HUES64 (cell line): ENCODE data around the gene CAMKMT.

Experiments used
- H3K27ac ChIP-seq: 2 replicates; pipeline ENCODE4 v1.7.0; 2013; ENCODE audit warnings: low read depth, low read length, inconsistent platforms
- H3K27me3 ChIP-seq: 2 replicates; pipeline ENCODE4 v1.6.1; 2013; ENCODE audit warnings: mild to moderate bottlenecking, low read length; ENCODE audit not compliant: insufficient read depth
- H3K36me3 ChIP-seq: 2 replicates; pipeline ENCODE4 v1.6.1; 2013; ENCODE audit warnings: mild to moderate bottlenecking, low read length; ENCODE audit not compliant: insufficient read depth
- H3K4me1 ChIP-seq: 2 replicates; pipeline ENCODE4 v1.6.1; 2013; ENCODE audit warnings: mild to moderate bottlenecking, low read length, moderate library complexity; ENCODE audit not compliant: insufficient read depth
- H3K4me3 ChIP-seq: 2 replicates; pipeline ENCODE4 v1.5.1; 2013; ENCODE audit warnings: mild to moderate bottlenecking, low read length, moderate library complexity
- H3K9ac ChIP-seq: 2 replicates; pipeline ENCODE4 v1.6.1; 2013; ENCODE audit warnings: mild to moderate bottlenecking, low read depth, low read length
- H3K9me3 ChIP-seq: 2 replicates; pipeline ENCODE4 v1.6.1; 2013; ENCODE audit warnings: low read depth, low read length; ENCODE audit not compliant: insufficient read depth
- WGBS: fragments of 150-250, 120-280 bp; methylation state at CpG from one replicate; pipeline ENCODE4 v1.1.7; 2013; ENCODE audit warnings: missing lambda C conversion rate; 5-methylcytosine and 5-hydroxymethylcytosine counted together

The CAMKMT gene

DNA sequence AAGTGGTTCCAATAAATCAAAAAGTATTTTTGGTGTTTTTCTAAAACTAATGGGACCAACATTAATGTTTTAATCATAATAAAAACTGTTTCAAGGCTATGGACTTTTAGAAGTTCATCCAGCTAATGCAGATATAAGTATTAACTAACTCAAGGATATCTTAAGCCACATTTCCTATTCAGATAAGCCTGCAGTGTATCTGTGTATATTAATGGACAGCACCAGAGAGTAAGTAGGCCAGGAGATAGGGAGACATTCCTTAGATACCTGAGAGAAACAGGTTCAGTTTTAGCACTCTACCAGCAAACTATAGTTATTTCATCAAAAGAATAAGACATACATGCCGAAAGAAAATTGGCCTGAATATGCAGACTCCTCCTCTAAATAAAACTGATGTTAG, 27.8 kb upstream of the CAMKMT start:
- Histone ChIP-seq H3K9ac (no peak overlapping the region), H3K27ac (no peak overlapping the region), H3K36me3 (peaks cover 61% of the 10 kb centered on the region), H3K4me1 (peaks cover 3% of the 10 kb centered on the region; the same call in 1 of the 2 replicates), H3K4me3 (no peak overlapping the region), H3K9me3 (no peaks in the 10 kb centered on the region), H3K27me3 (no peaks in the 10 kb centered on the region)
- WGBS: 98% methylated on average over 1 of the region's 1 CpG

GRCh38 chr2:44335806-44336538, 25.8 kb upstream of the CAMKMT start:
- Histone ChIP-seq H3K4me3 (no peak overlapping the region), H3K27me3 (no peaks in the 10 kb centered on the region), H3K27ac (no peak overlapping the region), H3K36me3 (peaks cover 64% of the 10 kb centered on the region), H3K9me3 (no peaks in the 10 kb centered on the region), H3K9ac (no peak overlapping the region), H3K4me1 (no peaks in the 10 kb centered on the region)
- 90% methylated on average over 1 of the region's 2 CpGs for WGBS

DNA sequence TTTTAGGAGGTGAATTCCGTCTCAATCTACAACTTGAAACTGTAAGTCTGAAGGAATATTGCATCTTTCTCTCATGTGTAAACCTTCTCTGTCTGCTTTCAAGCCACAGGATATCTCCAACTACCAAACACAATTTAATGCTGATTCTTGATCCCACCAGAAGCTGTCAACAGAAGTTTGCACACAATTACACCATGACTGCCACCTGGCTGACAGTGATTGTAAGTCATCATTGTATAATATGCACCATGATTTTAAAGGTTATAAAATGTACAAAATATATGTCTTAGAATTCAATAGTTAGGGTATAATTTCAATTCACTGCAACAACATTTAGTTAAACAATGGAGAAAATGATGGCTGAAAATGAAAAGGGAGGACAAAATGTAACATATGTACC, 18.9 kb upstream of the CAMKMT start:
- Histone ChIP-seq H3K27ac (no peak overlapping the region), H3K27me3 (no peaks in the 10 kb centered on the region), H3K36me3 (peaks cover 72% of the 10 kb centered on the region), H3K4me3 (no peak overlapping the region), H3K4me1 (no peaks in the 10 kb centered on the region), H3K9ac (no peak overlapping the region), H3K9me3 (no peaks in the 10 kb centered on the region)
- 95% methylated on average over 1 of the region's 1 CpG for WGBS

GRCh38 chr2:44347526-44347925, 14.2 kb upstream of the CAMKMT start:
- H3K36me3 ChIP-seq: peaks cover 28% of the 10 kb centered on the region
- no peak overlapping the region for H3K27ac ChIP-seq
- no peaks in the 10 kb centered on the region for H3K9me3 ChIP-seq
- H3K4me1 ChIP-seq: peaks cover 14% of the 10 kb centered on the region; the same call in 1 of the 2 replicates
- WGBS: no CpG with 5 or more reads among the region's 2 CpGs
- H3K4me3 ChIP-seq: no peak overlapping the region
- H3K27me3 ChIP-seq: no peaks in the 10 kb centered on the region
- H3K9ac ChIP-seq: no peak overlapping the region

GRCh38 chr2:44348400-44348799, 13.3 kb upstream of the CAMKMT start:
- H3K9me3 ChIP-seq: no peaks in the 10 kb centered on the region
- peaks cover 14% of the 10 kb centered on the region; the same call in 1 of the 2 replicates for H3K4me1 ChIP-seq
- H3K4me3 ChIP-seq: no peak overlapping the region
- no peaks in the 10 kb centered on the region for H3K27me3 ChIP-seq
- no peak overlapping the region for H3K27ac ChIP-seq
- 87% methylated on average over 2 of the region's 2 CpGs for WGBS
- no peak overlapping the region for H3K9ac ChIP-seq
- peaks cover 19% of the 10 kb centered on the region for H3K36me3 ChIP-seq

GRCh38 chr2:44349506-44349905, 12.2 kb upstream of the CAMKMT start:
- Histone ChIP-seq H3K36me3 (peaks cover 11% of the 10 kb centered on the region), H3K4me1 (peaks cover 14% of the 10 kb centered on the region; the same call in 1 of the 2 replicates), H3K27ac (no peak overlapping the region), H3K9ac (no peak overlapping the region), H3K4me3 (no peak overlapping the region), H3K9me3 (no peaks in the 10 kb centered on the region), H3K27me3 (no peaks in the 10 kb centered on the region)
- WGBS: 96% methylated on average over 10 of the region's 10 CpGs

DNA sequence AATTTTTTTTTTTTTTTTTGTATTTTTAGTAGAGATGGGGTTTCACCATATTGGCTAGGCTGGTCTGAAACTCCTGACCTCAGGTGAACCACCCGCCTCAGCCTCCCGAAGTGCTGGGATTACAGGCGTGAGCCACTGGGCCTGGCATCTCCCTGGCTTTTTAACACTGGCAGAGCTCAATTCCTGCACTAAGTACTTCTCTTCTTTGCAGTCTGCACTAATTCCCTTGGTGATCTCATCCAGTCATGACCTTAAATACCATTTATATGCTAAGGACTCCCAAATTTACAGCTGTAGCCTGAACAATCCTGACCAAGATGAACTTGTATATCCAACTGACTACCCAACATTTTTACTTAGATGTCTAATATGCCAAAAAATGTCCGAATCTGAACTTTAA, 10.7 kb upstream of the CAMKMT start:
- H3K9ac ChIP-seq: no peak overlapping the region
- peaks cover 2% of the 10 kb centered on the region for H3K36me3 ChIP-seq
- H3K4me1 ChIP-seq: peaks cover 14% of the 10 kb centered on the region; the same call in 1 of the 2 replicates
- H3K9me3 ChIP-seq: no peaks in the 10 kb centered on the region
- 82% methylated on average over 4 of the region's 4 CpGs for WGBS
- no peak overlapping the region for H3K27ac ChIP-seq
- no peaks in the 10 kb centered on the region for H3K27me3 ChIP-seq
- H3K4me3 ChIP-seq: no peak overlapping the region

GRCh38 chr2:44351676-44352075, 10.1 kb upstream of the CAMKMT start:
- Histone ChIP-seq H3K36me3 (no peaks in the 10 kb centered on the region), H3K4me3 (no peak overlapping the region), H3K9me3 (no peaks in the 10 kb centered on the region), H3K9ac (no peak overlapping the region), H3K27ac (no peak overlapping the region), H3K27me3 (no peaks in the 10 kb centered on the region), H3K4me1 (peaks cover 14% of the 10 kb centered on the region; the same call in 1 of the 2 replicates)
- 93% methylated on average over 2 of the region's 2 CpGs for WGBS

GRCh38 chr2:44352510-44352909, 9.2 kb upstream of the CAMKMT start:
- 100% methylated on average over 1 of the region's 1 CpG for WGBS
- Histone ChIP-seq H3K27ac (no peak overlapping the region), H3K4me1 (peaks cover 14% of the 10 kb centered on the region; the same call in 1 of the 2 replicates), H3K9me3 (no peaks in the 10 kb centered on the region), H3K9ac (no peak overlapping the region), H3K27me3 (no peaks in the 10 kb centered on the region), H3K4me3 (no peak overlapping the region), H3K36me3 (no peaks in the 10 kb centered on the region)

GRCh38 chr2:44354761-44355160, 7.0 kb upstream of the CAMKMT start:
- Histone ChIP-seq H3K9ac (no peak overlapping the region), H3K4me1 (peaks cover 14% of the 10 kb centered on the region; the same call in 1 of the 2 replicates), H3K27me3 (no peaks in the 10 kb centered on the region), H3K36me3 (no peaks in the 10 kb centered on the region), H3K27ac (no peak overlapping the region), H3K4me3 (no peak overlapping the region), H3K9me3 (no peaks in the 10 kb centered on the region)
- WGBS: 99% methylated on average over 6 of the region's 6 CpGs

GRCh38 chr2:44358503-44358902, 3.2 kb upstream of the CAMKMT start:
- no peak overlapping the region for H3K27ac ChIP-seq
- H3K4me1 ChIP-seq: no peaks in the 10 kb centered on the region
- no peaks in the 10 kb centered on the region for H3K9me3 ChIP-seq
- H3K9ac ChIP-seq: no peak overlapping the region
- H3K27me3 ChIP-seq: 0 out of 2 replicates have a peak, but pooled peaks cover 4% of the 10 kb centered on the region
- H3K36me3 ChIP-seq: no peaks in the 10 kb centered on the region
- 94% methylated on average over 3 of the region's 3 CpGs for WGBS
- H3K4me3 ChIP-seq: no peak overlapping the region
